SK-N-SH (cell line): ENCODE measurements around the gene MN1. TPM values are rescaled to one million over a fixed set of nuclear protein-coding genes. Genes with fewer than 3 reads are reported as not detected.

Source experiments
- CTCF ChIA-PET: fragments of 300-600, 350-600 bp; formaldehyde crosslinking; extraction: SDS; loops from one replicate; lab custom pipeline; 2021; lab: Yijun Ruan, JAX
- POLR2A ChIA-PET: fragments of 350-600 bp; sonication (Branson Sonifier 250); formaldehyde crosslinking; extraction: SDS; loops from one replicate; lab custom pipeline; 2020; ENCODE audit warnings: antibody characterized with exemption, inconsistent platforms; lab: Yijun Ruan, JAX
- DNase-seq: peaks from one replicate; pipeline ENCODE4 v3.0.0; 2012
- H2AFZ ChIP-seq: fragments of 200-600 bp; sonication (generic); 2 replicates; pipeline ENCODE4 v1.8.1; 2016; ENCODE audit warnings: antibody characterized with exemption, mild to moderate bottlenecking, low read depth
- H3F3A ChIP-seq: fragments of 200-600 bp; sonication (generic); replicated peaks from 2 replicates; pipeline ENCODE3; 2016; ENCODE audit warnings: antibody characterized with exemption, mild to moderate bottlenecking; ENCODE audit not compliant: insufficient read depth
- H3K27ac ChIP-seq, 2 experiments: fragments of 200-500 bp in 1 of 2; fragments of 200-600 bp in 1 of 2; sonication (Bioruptor generic) in 1 of 2; sonication (generic), shearing (Covaris generic) in 1 of 2; 2 replicates each; pipeline versions ENCODE4 v1.5.1 to v1.6.1; 2014 to 2016; ENCODE audit warnings: low read depth in 2 of 2, inconsistent platforms in 1 of 2, low read length in 1 of 2, mild to moderate bottlenecking in 1 of 2, mixed read lengths in 1 of 2
- H3K27me3 ChIP-seq: fragments of 200-600 bp; sonication (generic), shearing (Covaris generic); 2 replicates; pipeline ENCODE4 v1.6.1; 2016; ENCODE audit warnings: mixed run types; ENCODE audit not compliant: insufficient read depth
- H3K36me3 ChIP-seq, 2 experiments: fragments of 200-500 bp in 1 of 2; fragments of 200-600 bp in 1 of 2; sonication (Bioruptor generic) in 1 of 2; sonication (generic) in 1 of 2; replicated peaks in 1 of 2; 2 replicates each; pipeline versions ENCODE3 to v1.5.1; 2014 to 2016; ENCODE audit warnings: low read length in 1 of 2, mild to moderate bottlenecking in 1 of 2; ENCODE audit not compliant: insufficient read depth in 2 of 2, control insufficient read depth in 1 of 2
- H3K4me1 ChIP-seq, 2 experiments: fragments of 200-500 bp in 1 of 2; fragments of 200-600 bp in 1 of 2; sonication (Bioruptor generic) in 1 of 2; sonication (generic), shearing (Covaris generic) in 1 of 2; 2 replicates each; pipeline versions ENCODE4 v1.5.1 to v1.6.1; 2014 to 2016; ENCODE audit warnings: low read depth in 1 of 2, low read length in 1 of 2, mixed run types in 1 of 2; ENCODE audit not compliant: insufficient read depth in 2 of 2, control insufficient read depth in 1 of 2
- H3K4me2 ChIP-seq: fragments of 200-600 bp; sonication (generic), shearing (Covaris generic); 2 replicates; pipeline ENCODE4 v1.6.1; 2017; ENCODE audit warnings: mixed run types
- H3K4me3 ChIP-seq, 2 experiments: fragments of 200-500 bp in 1 of 2; fragments of 200-600 bp in 1 of 2; sonication (Bioruptor generic) in 1 of 2; sonication (generic), shearing (Covaris generic) in 1 of 2; 2 replicates each; pipeline versions ENCODE4 v1.5.1 to v1.8.1; 2014 to 2016; ENCODE audit warnings: low read depth in 2 of 2, inconsistent platforms in 1 of 2, low read length in 1 of 2, mild to moderate bottlenecking in 1 of 2, mixed read lengths in 1 of 2, moderate library complexity in 1 of 2
- H3K79me2 ChIP-seq: fragments of 200-600 bp; sonication (generic); 2 replicates; pipeline ENCODE4 v1.8.1; 2017; ENCODE audit warnings: mild to moderate bottlenecking; ENCODE audit not compliant: insufficient read depth
- H3K9ac ChIP-seq: fragments of 200-600 bp; sonication (generic); 2 replicates; pipeline ENCODE4 v1.6.1; 2017; ENCODE audit warnings: mixed run types
- H3K9me2 ChIP-seq: fragments of 200-600 bp; sonication (generic); 2 replicates; pipeline ENCODE4 v1.6.1; 2017; ENCODE audit warnings: mixed run types
- H3K9me3 ChIP-seq: fragments of 200-600 bp; sonication (generic); 2 replicates; pipeline ENCODE4 v1.6.1; 2017; ENCODE audit warnings: mixed run types, mild to moderate bottlenecking, moderate library complexity
- H4K20me1 ChIP-seq: fragments of 200-600 bp; sonication (generic); 2 replicates; pipeline ENCODE4 v1.6.1; 2017; ENCODE audit warnings: mild to moderate bottlenecking, mixed run types; ENCODE audit not compliant: insufficient read depth
- EZH2phosphoT487 ChIP-seq: fragments of 200-600 bp; sonication (generic); IDR thresholded peaks from 2 replicates; pipeline ENCODE4 v1.6.1; 2017; ENCODE audit warnings: low read depth, mixed run types, mild to moderate bottlenecking, antibody characterized with exemption, moderate library complexity, borderline replicate concordance
- FOXJ3 ChIP-seq: sonication (generic); formaldehyde crosslinking; IDR thresholded peaks from 2 replicates; pipeline ENCODE4 v1.5.1; 2020; ENCODE audit warnings: mild to moderate bottlenecking, missing genetic modification reagents
- FOXM1 ChIP-seq: IDR thresholded peaks from 2 replicates; pipeline ENCODE4 v1.4.0; 2012; ENCODE audit warnings: low read depth, mild to moderate bottlenecking
- JUND ChIP-seq: IDR thresholded peaks from 2 replicates; pipeline ENCODE4 v1.4.0; 2012
- MEF2A ChIP-seq: IDR thresholded peaks from 2 replicates; pipeline ENCODE4 v1.4.0; 2012; ENCODE audit warnings: low read depth, borderline replicate concordance
- MXI1 ChIP-seq: IDR thresholded peaks from 2 replicates; pipeline ENCODE4 v1.6.1; 2012; ENCODE audit warnings: mild to moderate bottlenecking, low read depth, low read length, improper control_type of control experiment
- NFIC ChIP-seq: IDR thresholded peaks from 2 replicates; pipeline ENCODE4 v1.4.0; 2012; ENCODE audit warnings: borderline replicate concordance
- NRF1 ChIP-seq: IDR thresholded peaks from 2 replicates; pipeline ENCODE4 v1.6.1; 2012; ENCODE audit warnings: low read depth, mild to moderate bottlenecking, low read length
- POLR2AphosphoS5 ChIP-seq: IDR thresholded peaks from 2 replicates; pipeline ENCODE4 v1.6.1; 2012; ENCODE audit warnings: low read depth, low read length
- RAD21 ChIP-seq: IDR thresholded peaks from 2 replicates; pipeline ENCODE4 v1.6.1; 2012; ENCODE audit warnings: mild to moderate bottlenecking, low read length
- RCOR1 ChIP-seq: fragments of 150-350 bp; IDR thresholded peaks from 2 replicates; pipeline ENCODE4 v1.6.1; 2017; ENCODE audit warnings: antibody characterized with exemption, low read length
- RFX5 ChIP-seq: IDR thresholded peaks from 2 replicates; pipeline ENCODE4 v1.6.1; 2012; ENCODE audit warnings: mild to moderate bottlenecking, improper control_type of control experiment, low read length
- SIN3A ChIP-seq: IDR thresholded peaks from 2 replicates; pipeline ENCODE4 v1.6.1; 2012; ENCODE audit warnings: low read depth, mild to moderate bottlenecking, low read length, moderate library complexity, borderline replicate concordance
- TEAD4 ChIP-seq: IDR thresholded peaks from 2 replicates; pipeline ENCODE4 v1.4.0; 2012; ENCODE audit warnings: mild to moderate bottlenecking, borderline replicate concordance; ENCODE audit not compliant: insufficient read depth
- YY1 ChIP-seq: IDR thresholded peaks from 2 replicates; pipeline ENCODE4 v1.4.0; 2012; ENCODE audit warnings: low read depth, mild to moderate bottlenecking
- WGBS: methylation state at CpG from one replicate; pipeline ENCODE4 v1.1.6; 2017; ENCODE audit warnings: low lambda C conversion rate; 5-methylcytosine and 5-hydroxymethylcytosine counted together
- polyA plus RNA-seq, 3 experiments: library from polyadenylated mRNA; depleted of rRNA; stranded (reverse); fragments of >200 nt; gene quantifications; 2 replicates each; pipeline ENCODE4 v1.2.3, GENCODE V29; 2012
- TF ChIP-seq, protein P1 (sequence below): IDR thresholded peaks from 2 replicates; pipeline ENCODE4 v1.6.1; 2012; ENCODE audit warnings: mild to moderate bottlenecking, low read depth, low read length, moderate library complexity
- TF ChIP-seq, protein P2 (sequence below): fragments of 200-600 bp; sonication (generic); IDR thresholded peaks from 2 replicates; pipeline ENCODE4 v1.6.1; 2017; ENCODE audit warnings: antibody characterized with exemption, mild to moderate bottlenecking, moderate library complexity
- TF ChIP-seq, protein P3 (sequence below): fragments of 150-350 bp; IDR thresholded peaks from 2 replicates; pipeline ENCODE4 v1.6.1; 2016; ENCODE audit warnings: mild to moderate bottlenecking, low read depth, low read length
- TF ChIP-seq, protein P4 (sequence below): IDR thresholded peaks from 2 replicates; pipeline ENCODE4 v1.4.0; 2012; ENCODE audit warnings: low read depth

Gene MN1
- polyA plus RNA-seq, 1 of the 3 experiments (the other 2 are of a cell fraction) = 0.20 TPM

DNA sequence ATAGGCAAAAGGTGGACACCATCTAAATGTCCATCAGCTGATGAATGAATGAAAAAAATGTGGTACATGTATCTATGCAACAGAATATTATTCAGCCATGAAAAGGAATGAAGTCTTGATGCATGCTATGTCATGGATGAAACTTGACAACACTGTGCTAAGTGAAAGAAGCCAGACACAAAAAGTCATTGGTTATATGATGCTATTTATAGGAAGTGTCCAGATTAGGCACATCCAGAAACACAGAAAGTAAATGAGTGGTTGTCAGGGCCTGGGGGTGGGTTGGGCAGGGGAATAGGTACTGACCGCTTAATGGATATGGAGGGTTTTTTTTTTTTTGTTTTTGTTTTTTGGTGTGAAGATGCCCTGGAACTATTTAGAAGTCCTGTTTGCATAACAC lies 21.7 kb upstream of the MN1 start:
- H3K4me1 ChIP-seq = no peaks in the 10 kb centered on the region
- POLR2A ChIA-PET = no interaction called here
- no peaks in the 10 kb centered on the region for H4K20me1 ChIP-seq
- H3K4me3 ChIP-seq = no peak overlapping the region
- no peaks in the 10 kb centered on the region for H3F3A ChIP-seq
- DNase-seq = no peak
- CTCF ChIA-PET = interaction anchor here (1.2 kb wide), 1 partner anchor 40 kb away, joined by 3 read pairs; no protein-coding TSS in a partner anchor
- no peaks in the 10 kb centered on the region for H3K36me3 ChIP-seq
- TF ChIP-seq RCOR1 (no peak), POLR2AphosphoS5 (no peak), EZH2phosphoT487 (no peak), TEAD4 (no peak), RFX5 (no peak), NFIC (no peak), MXI1 (no peak), FOXM1 (no peak), RAD21 (no peak), FOXJ3 (no peak), SIN3A (no peak), NRF1 (no peak), JUND (no peak), MEF2A (no peak), YY1 (no peak)
- TF ChIP-seq, protein P1, sequence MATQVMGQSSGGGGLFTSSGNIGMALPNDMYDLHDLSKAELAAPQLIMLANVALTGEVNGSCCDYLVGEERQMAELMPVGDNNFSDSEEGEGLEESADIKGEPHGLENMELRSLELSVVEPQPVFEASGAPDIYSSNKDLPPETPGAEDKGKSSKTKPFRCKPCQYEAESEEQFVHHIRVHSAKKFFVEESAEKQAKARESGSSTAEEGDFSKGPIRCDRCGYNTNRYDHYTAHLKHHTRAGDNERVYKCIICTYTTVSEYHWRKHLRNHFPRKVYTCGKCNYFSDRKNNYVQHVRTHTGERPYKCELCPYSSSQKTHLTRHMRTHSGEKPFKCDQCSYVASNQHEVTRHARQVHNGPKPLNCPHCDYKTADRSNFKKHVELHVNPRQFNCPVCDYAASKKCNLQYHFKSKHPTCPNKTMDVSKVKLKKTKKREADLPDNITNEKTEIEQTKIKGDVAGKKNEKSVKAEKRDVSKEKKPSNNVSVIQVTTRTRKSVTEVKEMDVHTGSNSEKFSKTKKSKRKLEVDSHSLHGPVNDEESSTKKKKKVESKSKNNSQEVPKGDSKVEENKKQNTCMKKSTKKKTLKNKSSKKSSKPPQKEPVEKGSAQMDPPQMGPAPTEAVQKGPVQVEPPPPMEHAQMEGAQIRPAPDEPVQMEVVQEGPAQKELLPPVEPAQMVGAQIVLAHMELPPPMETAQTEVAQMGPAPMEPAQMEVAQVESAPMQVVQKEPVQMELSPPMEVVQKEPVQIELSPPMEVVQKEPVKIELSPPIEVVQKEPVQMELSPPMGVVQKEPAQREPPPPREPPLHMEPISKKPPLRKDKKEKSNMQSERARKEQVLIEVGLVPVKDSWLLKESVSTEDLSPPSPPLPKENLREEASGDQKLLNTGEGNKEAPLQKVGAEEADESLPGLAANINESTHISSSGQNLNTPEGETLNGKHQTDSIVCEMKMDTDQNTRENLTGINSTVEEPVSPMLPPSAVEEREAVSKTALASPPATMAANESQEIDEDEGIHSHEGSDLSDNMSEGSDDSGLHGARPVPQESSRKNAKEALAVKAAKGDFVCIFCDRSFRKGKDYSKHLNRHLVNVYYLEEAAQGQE = no peak
- TF ChIP-seq, protein P2, sequence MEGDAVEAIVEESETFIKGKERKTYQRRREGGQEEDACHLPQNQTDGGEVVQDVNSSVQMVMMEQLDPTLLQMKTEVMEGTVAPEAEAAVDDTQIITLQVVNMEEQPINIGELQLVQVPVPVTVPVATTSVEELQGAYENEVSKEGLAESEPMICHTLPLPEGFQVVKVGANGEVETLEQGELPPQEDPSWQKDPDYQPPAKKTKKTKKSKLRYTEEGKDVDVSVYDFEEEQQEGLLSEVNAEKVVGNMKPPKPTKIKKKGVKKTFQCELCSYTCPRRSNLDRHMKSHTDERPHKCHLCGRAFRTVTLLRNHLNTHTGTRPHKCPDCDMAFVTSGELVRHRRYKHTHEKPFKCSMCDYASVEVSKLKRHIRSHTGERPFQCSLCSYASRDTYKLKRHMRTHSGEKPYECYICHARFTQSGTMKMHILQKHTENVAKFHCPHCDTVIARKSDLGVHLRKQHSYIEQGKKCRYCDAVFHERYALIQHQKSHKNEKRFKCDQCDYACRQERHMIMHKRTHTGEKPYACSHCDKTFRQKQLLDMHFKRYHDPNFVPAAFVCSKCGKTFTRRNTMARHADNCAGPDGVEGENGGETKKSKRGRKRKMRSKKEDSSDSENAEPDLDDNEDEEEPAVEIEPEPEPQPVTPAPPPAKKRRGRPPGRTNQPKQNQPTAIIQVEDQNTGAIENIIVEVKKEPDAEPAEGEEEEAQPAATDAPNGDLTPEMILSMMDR = no peak
- TF ChIP-seq, protein P3, sequence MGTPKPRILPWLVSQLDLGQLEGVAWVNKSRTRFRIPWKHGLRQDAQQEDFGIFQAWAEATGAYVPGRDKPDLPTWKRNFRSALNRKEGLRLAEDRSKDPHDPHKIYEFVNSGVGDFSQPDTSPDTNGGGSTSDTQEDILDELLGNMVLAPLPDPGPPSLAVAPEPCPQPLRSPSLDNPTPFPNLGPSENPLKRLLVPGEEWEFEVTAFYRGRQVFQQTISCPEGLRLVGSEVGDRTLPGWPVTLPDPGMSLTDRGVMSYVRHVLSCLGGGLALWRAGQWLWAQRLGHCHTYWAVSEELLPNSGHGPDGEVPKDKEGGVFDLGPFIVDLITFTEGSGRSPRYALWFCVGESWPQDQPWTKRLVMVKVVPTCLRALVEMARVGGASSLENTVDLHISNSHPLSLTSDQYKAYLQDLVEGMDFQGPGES = no peak
- TF ChIP-seq, protein P4, sequence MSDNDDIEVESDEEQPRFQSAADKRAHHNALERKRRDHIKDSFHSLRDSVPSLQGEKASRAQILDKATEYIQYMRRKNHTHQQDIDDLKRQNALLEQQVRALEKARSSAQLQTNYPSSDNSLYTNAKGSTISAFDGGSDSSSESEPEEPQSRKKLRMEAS = no peak
- TF ChIP-seq, all 33 proteins: peak for 0
- no peaks in the 10 kb centered on the region for H3K9me3 ChIP-seq
- 76% methylated on average over 1 of the region's 1 CpG for WGBS
- H3K9me2 ChIP-seq = no peaks in the 10 kb centered on the region
- no peak overlapping the region for H2AFZ ChIP-seq
- no peak overlapping the region for H3K4me2 ChIP-seq
- no peaks in the 10 kb centered on the region for H3K79me2 ChIP-seq
- H3K27ac ChIP-seq = no peak overlapping the region
- H3K9ac ChIP-seq = no peak overlapping the region
- H3K27me3 ChIP-seq = no peaks in the 10 kb centered on the region
